Activated naive CD8-positive, alpha-beta T cell treated with anti-CD3 and anti-CD28 coated beads, Interleukin-2, amount 10 ng/mL, durations not matched to agents 7 days and 5 days (primary cell): Measurements from ENCODE around the gene ITPKB. TPM values are rescaled to one million over a fixed set of nuclear protein-coding genes. Genes with fewer than 3 reads are reported as not detected.
A peak's percentile ranks its signal among the peaks of the same experiment; 100 is the strongest.
"Not testable (repeated sequence)": the region's sequence is repeated elsewhere in the genome, so short reads cannot be mapped to it uniquely, and the experiment has no call there.

Source experiments
- ATAC-seq: fragments of 150-1000 bp; cut with Tn5 transposase; one replicate; pipeline ENCODE4 v1.10.0; 2021; ENCODE audit warnings: low read depth, moderate library complexity
- POLR2A ChIA-PET: fragments of 350-600 bp; sonication (Branson Sonifier 250); formaldehyde crosslinking; loops from one replicate; lab custom pipeline; 2021; ENCODE audit warnings: antibody characterized with exemption; lab: Charles Lee
- DNase-seq: peaks from one replicate; pipeline ENCODE4 v3.0.0; 2021
- H3K27ac Mint-ChIP-seq: one replicate; pipeline ENCODE4 v1.8.0; 2022; ENCODE audit warnings: mild to moderate bottlenecking, mixed read lengths
- H3K27me3 Mint-ChIP-seq: one replicate; pipeline ENCODE4 v1.8.0; 2022; ENCODE audit warnings: mild to moderate bottlenecking, moderate library complexity, mixed read lengths
- H3K36me3 Mint-ChIP-seq: one replicate; pipeline ENCODE4 v1.8.0; 2021; ENCODE audit warnings: mild to moderate bottlenecking, mixed read lengths
- H3K4me1 Mint-ChIP-seq: one replicate; pipeline ENCODE4 v1.8.0; 2021; ENCODE audit warnings: mixed read lengths
- H3K4me3 Mint-ChIP-seq: one replicate; pipeline ENCODE4 v1.8.0; 2022; ENCODE audit warnings: mild to moderate bottlenecking, moderate library complexity, mixed read lengths
- H3K9me3 Mint-ChIP-seq: one replicate; pipeline ENCODE4 v1.8.0; 2021; ENCODE audit warnings: mixed read lengths
- total RNA-seq, 2 experiments: library from RNA; stranded (reverse); gene quantifications; one replicate each; pipeline ENCODE4 v1.2.3, GENCODE V29; 2021

Gene ITPKB
- total RNA-seq, 2 experiments from 2014 or later: 75.3 to 76.9 TPM

- Mint-ChIP-seq H3K4me1 (peaks cover 1% of the 10 kb centered on the region), H3K36me3 (no peaks in the 10 kb centered on the region), H3K27me3 (no peaks in the 10 kb centered on the region), H3K9me3 (peaks cover 5% of the 10 kb centered on the region), H3K27ac (no peak overlapping the region), H3K4me3 (no peak overlapping the region)
- ATAC-seq (no peak), DNase-seq (no peak)
- POLR2A ChIA-PET: interaction anchor here (0.6 kb wide), 1 partner anchor 9 kb away, joined by 3 read pairs; no protein-coding TSS in a partner anchor
These were observed 9.2 kb upstream of the ITPKB start for GRCh38 chr1:226748306-226748705.

DNA sequence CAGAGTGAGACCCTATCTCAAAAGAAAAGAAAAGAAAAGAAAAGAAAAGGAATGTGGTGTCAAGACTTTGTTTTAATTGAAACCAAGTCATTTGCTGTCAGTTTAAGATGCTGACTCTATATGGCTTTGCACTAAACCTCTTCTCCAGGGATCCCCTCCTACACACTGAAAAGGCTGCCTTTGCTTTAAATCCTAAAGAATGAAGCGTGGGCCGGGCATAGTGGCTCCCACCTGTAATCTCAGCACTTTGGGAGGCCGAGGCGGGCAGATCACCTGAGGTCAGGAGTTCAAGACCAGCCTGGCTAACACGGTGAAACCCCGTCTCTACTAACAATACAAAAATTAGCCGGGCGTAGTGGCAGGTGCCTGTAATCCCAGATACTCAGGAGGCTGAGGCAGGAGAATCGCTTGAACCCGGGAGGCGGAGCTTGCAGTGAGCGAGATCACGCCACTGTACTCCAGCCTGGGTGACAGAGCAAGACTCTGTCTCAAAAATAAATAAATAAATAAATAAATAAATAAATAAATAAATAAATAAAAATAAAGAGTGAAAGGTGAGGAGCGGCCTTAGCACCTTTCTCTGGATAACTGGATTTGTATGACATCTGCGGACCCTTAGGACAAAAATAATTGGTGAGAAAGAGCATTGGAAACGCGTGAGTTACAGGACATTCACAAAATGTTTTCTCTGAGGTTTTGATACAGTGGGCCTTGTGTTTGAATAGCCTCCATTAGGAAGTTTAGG is 8.6 kb upstream of the ITPKB start:
- POLR2A ChIA-PET: not testable (repeated sequence)

DNA sequence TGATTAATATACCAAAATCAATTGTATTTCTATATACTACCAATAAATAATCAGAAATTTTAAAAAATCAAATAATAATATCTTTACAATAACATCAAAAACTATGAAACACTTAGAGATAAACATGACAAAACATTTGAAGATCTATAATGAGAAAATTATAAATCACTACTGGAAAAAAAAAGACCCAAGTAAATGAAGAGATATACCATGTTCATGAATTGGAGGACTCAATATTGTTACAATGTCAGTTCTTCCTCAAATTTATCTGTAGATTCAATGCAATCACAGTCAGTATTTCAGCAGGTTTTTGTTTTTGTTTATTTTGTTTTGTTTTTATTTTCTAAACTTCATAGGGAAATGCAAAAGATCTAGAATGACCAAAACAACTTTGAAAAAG is 4.2 kb upstream of the ITPKB start:
- POLR2A ChIA-PET: no interaction called here
- H3K4me1 Mint-ChIP-seq: peaks cover 10% of the 10 kb centered on the region
- peaks cover 8% of the 10 kb centered on the region for H3K9me3 Mint-ChIP-seq
- DNase-seq: no peak
- H3K4me3 Mint-ChIP-seq: no peak overlapping the region
- no peaks in the 10 kb centered on the region for H3K27me3 Mint-ChIP-seq
- H3K36me3 Mint-ChIP-seq: no peaks in the 10 kb centered on the region
- H3K27ac Mint-ChIP-seq: no peak overlapping the region
- no peak for ATAC-seq

More for the DNA sequence above, 8.6 kb upstream of the ITPKB start:
- H3K4me3 Mint-ChIP-seq, H3K4me1 Mint-ChIP-seq, H3K36me3 Mint-ChIP-seq, ATAC-seq, H3K27ac Mint-ChIP-seq, H3K9me3 Mint-ChIP-seq, DNase-seq, H3K27me3 Mint-ChIP-seq: not testable (repeated sequence)

DNA sequence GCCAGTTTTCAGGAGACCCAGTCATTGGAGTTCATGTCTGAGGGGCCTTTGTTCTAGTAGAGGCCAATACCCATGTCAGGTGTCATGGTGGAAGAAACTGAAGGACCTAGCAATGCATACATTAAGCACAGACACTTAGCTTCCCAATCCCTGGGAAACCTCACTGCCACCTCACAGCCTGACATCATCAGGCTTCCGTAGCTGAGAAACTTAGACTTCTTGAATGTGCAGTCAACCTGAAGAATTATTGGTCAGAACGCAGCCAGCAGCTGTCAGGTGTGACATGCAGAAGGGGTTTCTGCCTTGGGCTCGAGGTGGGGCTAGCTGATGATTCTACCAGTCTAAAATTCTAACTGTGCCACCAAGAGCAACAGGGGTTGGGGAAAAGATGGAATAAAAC is 1.9 kb upstream of the ITPKB start:
- DNase-seq (no peak), ATAC-seq (no peak)
- peaks cover 8% of the 10 kb centered on the region for H3K9me3 Mint-ChIP-seq
- POLR2A ChIA-PET: no interaction called here
- no peak overlapping the region for H3K4me3 Mint-ChIP-seq
- no peaks in the 10 kb centered on the region for H3K27me3 Mint-ChIP-seq
- H3K4me1 Mint-ChIP-seq: peaks cover 14% of the 10 kb centered on the region
- peaks cover 6% of the 10 kb centered on the region for H3K36me3 Mint-ChIP-seq
- peak overlapping the region; percentile 16 for H3K27ac Mint-ChIP-seq

- H3K27ac Mint-ChIP-seq: peak overlapping the region; percentile 92
- DNase-seq (no peak), ATAC-seq (no peak)
- peaks cover 7% of the 10 kb centered on the region for H3K9me3 Mint-ChIP-seq
- peaks cover 16% of the 10 kb centered on the region for H3K36me3 Mint-ChIP-seq
- POLR2A ChIA-PET: interaction anchor here (0.6 to 5.7 kb wide), 16 partner anchors 9 to 678 kb away, joined by 3 to 43 read pairs (median 4); no protein-coding TSS in a partner anchor
- H3K4me3 Mint-ChIP-seq: peak overlapping the region; percentile 90
- H3K4me1 Mint-ChIP-seq: peaks cover 22% of the 10 kb centered on the region
- H3K27me3 Mint-ChIP-seq: no peaks in the 10 kb centered on the region
These were observed 599 bp upstream of the ITPKB start for GRCh38 chr1:226739696-226740065.

DNA sequence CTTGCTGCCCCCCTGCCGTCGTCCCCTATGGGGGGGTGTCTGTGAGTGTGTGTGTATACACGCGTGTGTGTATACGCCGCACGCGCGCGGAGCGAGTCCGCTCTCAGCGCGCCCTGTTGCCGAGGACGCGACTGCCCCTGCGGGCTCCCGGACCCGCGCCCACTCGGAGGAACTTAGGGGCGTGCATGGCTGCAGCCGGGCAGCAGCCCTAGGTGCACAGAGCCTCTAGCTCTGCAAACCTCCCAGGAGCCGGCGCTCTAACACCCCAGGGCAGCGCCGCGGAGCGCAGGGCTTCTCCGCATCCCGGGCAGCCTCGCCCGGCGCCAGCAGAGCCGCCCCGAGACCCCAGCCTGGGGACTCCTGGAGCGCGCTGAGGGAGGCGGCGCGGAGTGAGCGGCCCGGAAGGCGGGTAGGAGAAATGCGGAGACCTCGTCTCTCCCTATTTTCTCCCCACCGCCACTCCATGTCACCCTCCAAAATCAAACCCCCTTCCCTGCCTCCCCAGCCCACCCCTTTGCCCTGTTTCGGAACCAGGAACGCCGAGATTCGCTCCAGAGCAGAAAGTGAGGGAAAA is 574 bp downstream of the ITPKB start:
- DNase-seq: peak; percentile 70

DNA sequence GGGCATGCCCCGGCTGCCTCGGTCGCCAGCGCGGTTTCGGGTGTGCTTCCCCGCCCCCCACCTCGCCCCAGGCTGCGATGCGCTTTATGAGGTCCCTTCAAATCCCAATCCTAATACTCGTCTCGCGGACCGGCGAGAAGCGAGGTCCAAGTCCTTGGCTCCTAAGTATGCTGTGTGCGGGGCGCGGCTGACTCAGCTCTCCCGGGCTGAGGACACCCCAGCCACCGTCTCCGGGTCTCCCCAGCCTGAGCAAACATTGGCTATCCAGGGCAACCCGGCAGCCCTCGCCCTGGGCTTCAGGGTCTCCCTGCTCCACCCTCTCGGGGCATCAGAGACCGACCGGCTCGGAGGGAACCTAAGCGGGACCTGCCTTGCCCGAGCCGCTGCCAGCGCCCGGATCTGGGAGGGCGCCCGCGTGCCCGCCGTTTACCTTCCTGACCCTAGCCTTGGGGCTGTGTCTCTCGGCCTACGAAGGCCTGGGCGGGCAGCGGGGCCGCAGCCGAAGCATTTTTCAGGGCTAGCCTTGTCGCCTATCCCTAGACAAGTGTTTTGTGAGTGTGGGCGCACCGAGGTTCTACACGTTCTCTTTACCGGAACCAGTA is 1.2 kb downstream of the ITPKB start:
- H3K4me1 Mint-ChIP-seq: peaks cover 34% of the 10 kb centered on the region
- peak; percentile 30 for ATAC-seq
- peak overlapping the region; percentile 90 for H3K4me3 Mint-ChIP-seq
- peaks cover 2% of the 10 kb centered on the region for H3K9me3 Mint-ChIP-seq
- no peaks in the 10 kb centered on the region for H3K27me3 Mint-ChIP-seq
- peak; percentile 73 for DNase-seq
- peak overlapping the region; percentile 92 for H3K27ac Mint-ChIP-seq
- POLR2A ChIA-PET: interaction anchor here (0.7 to 5.7 kb wide), 7 partner anchors 18 to 76 kb away, joined by 3 to 43 read pairs (median 5); no protein-coding TSS in a partner anchor
- H3K36me3 Mint-ChIP-seq: peaks cover 28% of the 10 kb centered on the region

More for the DNA sequence above, 574 bp downstream of the ITPKB start:
- Mint-ChIP-seq H3K27me3 (no peaks in the 10 kb centered on the region), H3K36me3 (peaks cover 25% of the 10 kb centered on the region), H3K27ac (peak overlapping the region; percentile 92), H3K9me3 (peaks cover 6% of the 10 kb centered on the region), H3K4me3 (peak overlapping the region; percentile 90), H3K4me1 (peaks cover 32% of the 10 kb centered on the region)
- POLR2A ChIA-PET: interaction anchor here (1.0 to 5.7 kb wide), 7 partner anchors 26 to 93 kb away, joined by 3 to 43 read pairs (median 5); no protein-coding TSS in a partner anchor
- peak; percentile 20 for ATAC-seq

GRCh38 chr1:226736908-226737818 is 1.9 kb downstream of the ITPKB start:
- Mint-ChIP-seq H3K27ac (peak overlapping the region; percentile 92), H3K4me1 (peaks cover 39% of the 10 kb centered on the region), H3K4me3 (peak overlapping the region; percentile 90), H3K36me3 (peaks cover 33% of the 10 kb centered on the region), H3K27me3 (no peaks in the 10 kb centered on the region), H3K9me3 (no peaks in the 10 kb centered on the region)
- POLR2A ChIA-PET: interaction anchor here (0.6 to 5.7 kb wide), 10 partner anchors 17 to 93 kb away, joined by 3 to 43 read pairs (median 4); no protein-coding TSS in a partner anchor
- DNase-seq: peak; percentile 74
- ATAC-seq: peak; percentile 34

DNA sequence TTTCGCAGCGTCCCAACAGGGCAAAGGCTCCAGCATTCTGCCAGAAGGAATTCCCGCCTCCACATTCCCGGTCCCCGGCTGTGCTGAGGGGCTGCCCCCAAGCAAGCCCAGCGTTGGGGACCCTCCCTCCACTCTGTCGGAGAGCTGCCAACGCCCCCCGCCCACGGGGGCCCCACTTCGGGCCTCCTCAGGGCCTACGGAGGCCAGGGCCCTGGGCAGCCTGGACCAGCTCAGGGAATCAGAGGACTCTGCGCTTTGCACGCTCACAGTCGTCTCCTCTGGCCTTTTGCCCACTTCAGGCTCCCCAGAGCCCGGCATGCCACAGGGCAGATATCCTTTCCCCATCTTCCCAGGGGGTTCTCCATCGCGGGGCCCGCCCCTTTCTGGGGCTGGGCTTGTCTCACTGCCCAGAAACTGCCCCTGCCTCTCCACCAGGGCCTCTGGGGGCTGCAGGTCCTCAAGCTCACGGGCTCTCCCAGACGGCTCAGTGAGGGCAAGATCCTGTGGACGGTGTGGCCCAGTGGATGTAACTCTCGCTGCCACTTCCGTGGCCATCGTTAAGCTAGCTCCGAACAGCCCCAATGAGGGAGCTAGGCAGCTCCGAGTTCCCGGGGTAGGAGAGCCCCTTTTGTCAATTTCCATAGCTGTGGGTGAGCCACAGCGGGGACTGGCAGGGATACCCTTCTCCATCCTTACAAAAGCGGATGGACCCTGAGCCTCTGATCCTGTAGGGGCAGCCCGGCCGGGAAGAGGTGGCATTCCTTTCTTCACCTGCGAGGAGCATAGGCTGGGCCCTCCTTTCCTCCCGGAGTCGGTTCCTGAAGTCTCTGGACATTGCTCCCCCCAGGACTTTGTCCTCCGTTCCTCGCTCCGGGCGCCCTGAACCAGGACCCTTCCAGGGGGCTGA is 2.8 kb downstream of the ITPKB start:
- ATAC-seq (peak; percentile 1), DNase-seq (peak; percentile 55)
- Mint-ChIP-seq H3K27ac (peak overlapping the region; percentile 80), H3K4me1 (peaks cover 43% of the 10 kb centered on the region), H3K27me3 (no peaks in the 10 kb centered on the region), H3K9me3 (no peaks in the 10 kb centered on the region), H3K4me3 (peak overlapping the region; percentile 90), H3K36me3 (peaks cover 39% of the 10 kb centered on the region)
- POLR2A ChIA-PET: interaction anchor here (0.6 to 5.7 kb wide), 6 partner anchors 18 to 94 kb away, joined by 3 to 43 read pairs (median 4); no protein-coding TSS in a partner anchor

- Mint-ChIP-seq H3K9me3 (no peaks in the 10 kb centered on the region), H3K36me3 (peaks cover 43% of the 10 kb centered on the region)
These were observed 3.5 kb downstream of the ITPKB start for GRCh38 chr1:226735576-226735975.

DNA sequence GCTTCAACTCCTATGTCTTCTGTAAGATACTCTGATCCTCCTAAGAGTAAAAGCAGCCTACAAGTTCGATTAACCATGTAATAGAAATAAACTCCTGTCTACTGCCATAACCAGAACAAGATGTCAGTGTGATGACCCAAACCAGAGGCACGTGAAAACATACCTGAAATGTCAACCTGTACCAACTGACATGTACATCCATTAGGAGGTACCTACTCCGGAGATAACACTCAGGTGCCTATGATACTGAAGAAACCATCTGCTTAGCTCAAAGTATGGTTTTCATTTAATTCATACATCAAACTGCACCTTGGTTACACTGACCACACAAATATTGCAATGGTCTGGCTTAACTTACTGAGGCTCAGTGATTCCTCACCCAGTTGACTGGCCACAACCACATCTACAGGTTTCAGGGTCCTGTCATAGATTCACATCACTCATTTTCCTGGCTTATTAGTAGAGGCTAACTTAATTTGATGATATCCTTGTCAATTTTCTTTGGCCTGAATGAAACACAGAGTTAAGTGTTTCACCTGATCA is 4.4 kb downstream of the ITPKB start:
- POLR2A ChIA-PET: interaction anchor here (1.0 to 5.7 kb wide), 5 partner anchors 15 to 80 kb away, joined by 3 to 43 read pairs (median 5); no protein-coding TSS in a partner anchor
- no peak for DNase-seq
- Mint-ChIP-seq H3K27me3 (no peaks in the 10 kb centered on the region), H3K4me3 (peak overlapping the region; percentile 90), H3K9me3 (no peaks in the 10 kb centered on the region), H3K27ac (peak overlapping the region; percentile 85), H3K36me3 (peaks cover 50% of the 10 kb centered on the region), H3K4me1 (peaks cover 50% of the 10 kb centered on the region)
- no peak for ATAC-seq

More at GRCh38 chr1:226735576-226735975, 3.5 kb downstream of the ITPKB start:
- POLR2A ChIA-PET: interaction anchor here (5.7 kb wide), 1 partner anchor 25 kb away, joined by 43 read pairs; no protein-coding TSS in a partner anchor
- Mint-ChIP-seq H3K27ac (peak overlapping the region; percentile 59), H3K4me1 (peaks cover 48% of the 10 kb centered on the region), H3K27me3 (no peaks in the 10 kb centered on the region), H3K4me3 (peak overlapping the region; percentile 90)
- no peak for DNase-seq
- ATAC-seq: no peak
